GM10248 (cell line): ENCODE results near the gene NOX1.

Experiments
- CTCF ChIA-PET: fragments of 300-600 bp; sonication (Branson Sonifier 250); formaldehyde crosslinking; extraction: SDS; loops from one replicate; lab custom pipeline; 2021; ENCODE audit warnings: antibody characterized with exemption; lab: Yijun Ruan, JAX
- POLR2A ChIA-PET: fragments of 350-650 bp; sonication (Branson Sonifier 250); formaldehyde crosslinking; extraction: SDS; loops from one replicate; lab custom pipeline; 2020; ENCODE audit warnings: antibody characterized with exemption; lab: Yijun Ruan, JAX
- DNase-seq: peaks from one replicate; pipeline ENCODE4 v3.0.0; 2012; ENCODE audit errors: extremely low spot score
- CTCF ChIP-seq: IDR thresholded peaks from 2 replicates; pipeline ENCODE4 v1.5.1; 2012; ENCODE audit warnings: mild to moderate bottlenecking, low read depth; ENCODE audit errors: extremely low read depth, missing control alignments, control extremely low read depth

Gene NOX1

GRCh38 chrX:100864657-100865391 is 9.3 kb downstream of the NOX1 start:
- CTCF ChIA-PET: interaction anchor here (1.2 kb wide), 1 partner anchor 9 kb away, joined by 3 read pairs; no protein-coding TSS in a partner anchor
- no peak for DNase-seq
- TF ChIP-seq CTCF: no peak
- POLR2A ChIA-PET: no interaction called here

GRCh38 chrX:100863326-100863864 is 10.8 kb downstream of the NOX1 start:
- POLR2A ChIA-PET: no interaction called here
- DNase-seq: no peak
- CTCF ChIA-PET: no interaction called here
- TF ChIP-seq CTCF: no peak

GRCh38 chrX:100852810-100853209 is 21.3 kb downstream of the NOX1 start:
- ChIA-PET POLR2A (no interaction called here), CTCF (no interaction called here)
- no peak for DNase-seq
- TF ChIP-seq CTCF: no peak

GRCh38 chrX:100850317-100850716 is 23.8 kb downstream of the NOX1 start:
- CTCF ChIA-PET: interaction anchor here (1.0 kb wide), 1 partner anchor 82 kb away, joined by 4 read pairs; no protein-coding TSS in a partner anchor
- POLR2A ChIA-PET: no interaction called here
- DNase-seq: no peak
- no peak for TF ChIP-seq CTCF

GRCh38 chrX:100831219-100831946 is 42.8 kb downstream of the NOX1 start:
- POLR2A ChIA-PET: no interaction called here
- CTCF ChIA-PET: no interaction called here
- TF ChIP-seq CTCF: no peak

GRCh38 chrX:100830547-100830946 is 43.6 kb downstream of the NOX1 start:
- TF ChIP-seq CTCF: no peak
- POLR2A ChIA-PET: interaction anchor here (0.5 kb wide), 1 partner anchor 93 kb away, joined by 3 read pairs; no protein-coding TSS in a partner anchor
- CTCF ChIA-PET: no interaction called here

More at GRCh38 chrX:100831219-100831946, 42.8 kb downstream of the NOX1 start:
- no peak for DNase-seq

More at GRCh38 chrX:100830547-100830946, 43.6 kb downstream of the NOX1 start:
- DNase-seq: no peak
